HG02852 (cell line): ENCODE measurements around the gene INHBE.
"Not testable (repeated sequence)": the region's sequence is repeated elsewhere in the genome, so short reads cannot be mapped to it uniquely, and the experiment has no call there.

ENCODE experiments used
- ATAC-seq: cut with Tn5 transposase; IDR thresholded peaks from one replicate; pipeline ENCODE4 v1.9.1; 2021; ENCODE audit warnings: mild to moderate bottlenecking, moderate library complexity; ENCODE audit not compliant: unreplicated experiment

The INHBE gene

GRCh38 chr12:57491393-57492280 is 36.5 kb downstream of the INHBE start:
- no peak for ATAC-seq

DNA sequence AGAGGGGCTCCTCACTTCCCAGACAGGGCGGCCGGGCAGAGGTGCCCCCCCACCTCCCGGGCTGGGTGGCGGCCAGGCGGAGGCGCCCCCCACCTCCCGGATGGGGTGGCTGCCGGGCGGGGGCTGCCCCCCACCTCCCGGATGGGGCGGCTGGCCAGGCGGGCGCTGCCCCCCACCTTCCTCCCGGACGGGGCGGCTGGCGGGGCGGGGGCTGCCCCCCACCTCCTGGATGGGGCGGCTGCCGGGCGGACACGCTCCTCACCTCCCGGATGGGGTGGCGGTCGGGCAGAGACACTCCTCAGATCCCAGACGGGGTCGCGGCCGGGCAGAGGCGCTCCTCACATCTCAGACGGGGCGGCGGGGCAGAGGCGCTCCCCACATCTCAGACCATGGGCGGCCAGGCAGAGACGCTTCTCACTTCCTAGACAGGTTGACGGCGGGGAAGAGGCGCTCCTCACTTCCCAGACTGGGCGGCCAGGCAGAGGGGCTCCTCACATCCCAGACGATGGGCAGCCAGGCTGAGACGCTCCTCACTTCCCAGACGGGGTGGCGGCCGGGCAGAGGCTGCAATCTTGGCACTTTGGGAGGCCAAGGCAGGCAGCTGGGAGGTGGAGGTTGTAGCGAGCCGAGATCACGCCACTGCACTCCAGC is 40.1 kb downstream of the INHBE start:
- not testable (repeated sequence) for ATAC-seq

DNA sequence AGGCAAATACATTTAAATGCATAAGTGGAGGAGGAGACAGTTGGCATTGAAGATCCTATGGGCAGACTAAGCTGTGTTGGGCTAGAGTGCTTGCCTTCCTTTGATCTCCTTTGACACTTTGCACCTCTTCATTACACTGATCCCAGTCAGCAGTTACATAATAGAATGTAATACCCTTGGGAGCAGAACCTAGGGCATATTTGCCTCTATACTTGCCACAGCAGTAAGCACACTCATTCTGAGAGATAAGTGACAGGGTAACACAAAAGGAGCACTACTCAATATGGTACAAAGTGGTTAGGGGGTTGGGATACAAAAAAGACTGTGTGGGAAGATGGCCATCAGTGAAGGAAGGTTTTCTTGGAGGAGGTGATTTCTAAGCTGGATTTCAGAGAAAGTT is 41.7 kb downstream of the INHBE start:
- no peak for ATAC-seq

GRCh38 chr12:57497223-57498131 is 42.4 kb downstream of the INHBE start:
- ATAC-seq: no peak

- no peak for ATAC-seq
Observed at GRCh38 chr12:57498132-57498502, 43.0 kb downstream of the INHBE start.

DNA sequence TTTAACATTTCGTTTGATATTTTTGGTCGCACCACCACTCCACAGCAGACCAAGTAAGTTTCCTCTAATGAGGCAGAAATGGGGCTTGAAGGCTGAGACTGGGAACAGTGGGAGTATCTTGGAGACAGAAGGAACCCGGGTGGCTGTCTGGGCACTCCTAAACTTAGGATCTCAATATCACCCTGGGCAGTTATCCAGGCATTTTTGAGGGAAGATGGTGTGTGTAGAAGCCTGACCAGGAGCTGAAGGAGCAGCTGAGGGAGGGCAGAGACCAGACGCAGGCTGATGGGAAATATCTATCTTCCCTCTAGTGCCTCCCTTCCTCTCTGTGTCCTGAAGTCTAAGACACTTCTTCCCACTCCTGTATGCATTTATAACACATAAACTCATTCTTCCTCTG is 43.5 kb downstream of the INHBE start:
- ATAC-seq: no peak

DNA sequence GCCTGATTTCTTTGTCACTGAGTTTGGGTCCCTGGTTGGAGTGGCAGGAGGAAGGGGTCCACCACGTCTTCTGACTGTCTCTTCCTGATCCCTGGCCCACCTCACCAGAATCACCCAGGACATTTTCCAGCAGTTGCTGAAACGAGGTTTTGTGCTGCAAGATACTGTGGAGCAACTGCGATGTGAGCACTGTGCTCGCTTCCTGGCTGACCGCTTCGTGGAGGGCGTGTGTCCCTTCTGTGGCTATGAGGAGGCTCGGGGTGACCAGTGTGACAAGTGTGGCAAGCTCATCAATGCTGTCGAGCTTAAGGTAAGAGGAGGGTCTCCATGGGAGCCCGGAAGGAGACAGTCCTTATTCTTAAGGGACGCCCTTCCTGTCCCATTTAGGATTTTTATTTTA is 45.1 kb downstream of the INHBE start:
- ATAC-seq: no peak

- not testable (repeated sequence) for ATAC-seq
Observed at GRCh38 chr12:57502311-57502969, 47.3 kb downstream of the INHBE start.

DNA sequence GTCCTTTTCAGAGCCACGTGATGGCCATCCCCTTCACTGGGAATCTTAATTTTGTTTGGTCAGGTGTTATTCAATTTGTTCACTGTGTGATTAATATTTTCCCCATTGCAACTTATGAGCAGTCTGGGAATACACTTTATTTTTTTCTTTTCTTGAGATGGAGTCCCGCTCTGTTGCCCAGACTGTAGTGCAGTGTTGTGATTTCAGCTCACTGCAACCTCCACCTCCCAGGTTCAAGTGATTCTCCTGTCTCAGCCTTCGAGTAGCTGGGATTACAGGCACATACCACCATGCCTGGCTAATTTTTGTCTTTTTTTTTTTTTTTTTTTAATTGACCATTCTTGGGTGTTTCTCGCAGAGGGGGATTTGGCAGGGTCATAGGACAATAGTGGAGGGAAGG is 51.4 kb downstream of the INHBE start:
- ATAC-seq: not testable (repeated sequence)
